Stomach smooth muscle (tissue), 2 donors: ENCODE measurements around the gene FAM168B.
"Not testable (repeated sequence)": the region's sequence is repeated elsewhere in the genome, so short reads cannot be mapped to it uniquely, and the experiment has no call there.

Source experiments
- H3K27ac ChIP-seq: one replicate; pipeline ENCODE4 v1.7.0; 2013; ENCODE audit warnings: mild to moderate bottlenecking, low read length, inconsistent platforms
- H3K27me3 ChIP-seq, 2 donors: one replicate each; pipeline ENCODE4 v1.7.0; 2013; ENCODE audit warnings: low read length in 2 of 2; ENCODE audit not compliant: insufficient read depth in 2 of 2, control insufficient read depth in 1 of 2
- H3K36me3 ChIP-seq, 2 donors: one replicate each; pipeline ENCODE4 v1.7.0; 2013; ENCODE audit warnings: low read length in 2 of 2; ENCODE audit not compliant: control insufficient read depth in 2 of 2, insufficient read depth in 2 of 2
- H3K4me1 ChIP-seq: one replicate; pipeline ENCODE4 v1.7.0; 2013; ENCODE audit warnings: low read length; ENCODE audit not compliant: control insufficient read depth, insufficient read depth
- H3K4me3 ChIP-seq, 2 donors: one replicate each; pipeline ENCODE4 v1.7.0; 2013; ENCODE audit warnings: low read length in 2 of 2
- H3K9ac ChIP-seq, 2 donors: one replicate each; pipeline ENCODE4 v1.7.0; 2013; ENCODE audit warnings: low read length in 2 of 2, mild to moderate bottlenecking in 1 of 2
- H3K9me3 ChIP-seq, 2 donors: one replicate each; pipeline ENCODE4 v1.7.0; 2013; ENCODE audit warnings: low read length in 2 of 2; ENCODE audit not compliant: control insufficient read depth in 2 of 2
- donor health status: healthy.
- donor health status: Pancreatic carcinoma.

Gene FAM168B

GRCh38 chr2:131121464-131121863 is 28.2 kb upstream of the FAM168B start:
- H3K27me3 ChIP-seq, result no peaks in the 10 kb centered on the region
- no peak overlapping the region for H3K27ac ChIP-seq
- no peaks in the 10 kb centered on the region for H3K9me3 ChIP-seq
- H3K4me3 ChIP-seq, result no peak overlapping the region
- no peaks in the 10 kb centered on the region for H3K4me1 ChIP-seq
- H3K36me3 ChIP-seq, result peaks cover 5 to 9% of the 10 kb centered on the region in 2 donors
- no peak overlapping the region for H3K9ac ChIP-seq

GRCh38 chr2:131120815-131121317 is 27.6 kb upstream of the FAM168B start:
- no peak overlapping the region for H3K9ac ChIP-seq
- peaks cover 5 to 8% of the 10 kb centered on the region in 2 donors for H3K36me3 ChIP-seq
- H3K4me1 ChIP-seq, result no peaks in the 10 kb centered on the region
- H3K4me3 ChIP-seq, result no peak overlapping the region
- no peaks in the 10 kb centered on the region for H3K9me3 ChIP-seq
- no peak overlapping the region for H3K27ac ChIP-seq
- H3K27me3 ChIP-seq, result no peaks in the 10 kb centered on the region

GRCh38 chr2:131115752-131116151 is 22.5 kb upstream of the FAM168B start:
- H3K36me3 ChIP-seq, result no peaks in the 10 kb centered on the region
- H3K4me1 ChIP-seq, result peaks cover 2% of the 10 kb centered on the region
- H3K27me3 ChIP-seq, result no peaks in the 10 kb centered on the region
- no peak overlapping the region for H3K9ac ChIP-seq
- no peaks in the 10 kb centered on the region for H3K9me3 ChIP-seq
- no peak overlapping the region for H3K27ac ChIP-seq
- no peak overlapping the region for H3K4me3 ChIP-seq

GRCh38 chr2:131114950-131115349 is 21.7 kb upstream of the FAM168B start:
- H3K36me3 ChIP-seq, H3K27ac ChIP-seq, H3K9me3 ChIP-seq, H3K4me3 ChIP-seq, H3K9ac ChIP-seq, H3K27me3 ChIP-seq, H3K4me1 ChIP-seq: not testable (repeated sequence)

- H3K4me1 ChIP-seq, result peaks cover 2% of the 10 kb centered on the region
- H3K9ac ChIP-seq, result no peak overlapping the region
- H3K4me3 ChIP-seq, result no peak overlapping the region
- no peaks in the 10 kb centered on the region for H3K9me3 ChIP-seq
- no peaks in the 10 kb centered on the region for H3K27me3 ChIP-seq
- no peak overlapping the region for H3K27ac ChIP-seq
- no peaks in the 10 kb centered on the region for H3K36me3 ChIP-seq
These were observed 20.4 kb upstream of the FAM168B start for GRCh38 chr2:131113566-131114227.

- Histone ChIP-seq H3K4me1 (peaks cover 2% of the 10 kb centered on the region), H3K27ac (no peak overlapping the region)
These were observed 19.3 kb upstream of the FAM168B start for GRCh38 chr2:131112529-131112928.

GRCh38 chr2:131105950-131106801 is 12.9 kb upstream of the FAM168B start:
- Histone ChIP-seq H3K9me3 (no peaks in the 10 kb centered on the region), H3K27me3 (no peaks in the 10 kb centered on the region), H3K4me3 (peak overlapping the region; percentile 93), H3K27ac (peak overlapping the region; percentile 89), H3K9ac (peak overlapping the region; percentile 90 to 92), H3K4me1 (peaks cover 5% of the 10 kb centered on the region), H3K36me3 (no peaks in the 10 kb centered on the region)

More at GRCh38 chr2:131112529-131112928, 19.3 kb upstream of the FAM168B start:
- Histone ChIP-seq H3K27me3 (no peaks in the 10 kb centered on the region), H3K9ac (no peak overlapping the region), H3K4me3 (no peak overlapping the region), H3K9me3 (no peaks in the 10 kb centered on the region), H3K36me3 (no peaks in the 10 kb centered on the region)

- Histone ChIP-seq H3K9me3 (no peaks in the 10 kb centered on the region), H3K36me3 (no peaks in the 10 kb centered on the region), H3K4me1 (peaks cover 5% of the 10 kb centered on the region)
These were observed 12.1 kb upstream of the FAM168B start, which contains the start of gene PLEKHB2 for GRCh38 chr2:131105156-131105949. PLEKHB2 (plus strand) TSS chr2:131105336; CDS start chr2:131120942, 15,606 bp downstream.

GRCh38 chr2:131104487-131105155 is 11.4 kb upstream of the FAM168B start:
- Histone ChIP-seq H3K9me3 (no peaks in the 10 kb centered on the region), H3K36me3 (no peaks in the 10 kb centered on the region), H3K9ac (peak overlapping the region; percentile 85 to 90), H3K27ac (peak overlapping the region; percentile 89), H3K4me3 (peak overlapping the region; percentile 93), H3K4me1 (peaks cover 5% of the 10 kb centered on the region), H3K27me3 (no peaks in the 10 kb centered on the region)

More at GRCh38 chr2:131105156-131105949, 12.1 kb upstream of the FAM168B start, which contains the start of gene PLEKHB2:
- peak within 1 kb of the TSS; percentile 89 for H3K27ac ChIP-seq
- H3K4me3 ChIP-seq, result peak within 1 kb of the TSS; percentile 93
- no peaks in the 10 kb centered on the region for H3K27me3 ChIP-seq
- peak within 1 kb of the TSS; percentile 90 to 92 for H3K9ac ChIP-seq

- no peak overlapping the region for H3K9ac ChIP-seq
- H3K4me3 ChIP-seq, result no peak overlapping the region
- H3K36me3 ChIP-seq, result no peaks in the 10 kb centered on the region
- H3K4me1 ChIP-seq, result peaks cover 5% of the 10 kb centered on the region
- no peaks in the 10 kb centered on the region for H3K9me3 ChIP-seq
- H3K27me3 ChIP-seq, result no peaks in the 10 kb centered on the region
- H3K27ac ChIP-seq, result no peak overlapping the region
These were observed 9.9 kb upstream of the FAM168B start for GRCh38 chr2:131103165-131103564.
